ENCODE data around the gene FHIT. TPM values are rescaled to one million over a fixed set of nuclear protein-coding genes. Genes with fewer than 3 reads are reported as not detected.

FHIT gene
- total and polyA plus RNA-seq, 7 donors = 2.4 to 10.2 (median 6.1) TPM

GRCh38 chr3:59750391-59750790 lies 1500.9 kb downstream of the FHIT start:
- Histone ChIP-seq H3K4me3 (no peak overlapping the region), H3K36me3 (no peaks in the 10 kb centered on the region), H3K27ac (no peak overlapping the region), H3K27me3 (no peaks in the 10 kb centered on the region), H3K9me3 (no peaks in the 10 kb centered on the region), H3K4me1 (no peaks in the 10 kb centered on the region)
- 68 to 80% methylated on average over 1 of the region's 1 CpG for WGBS, 2 donors
- DNase-seq = no peak
- no peak for TF ChIP-seq POLR2AphosphoS5 (IDR thresholded peaks at IDR 0.05)
- no peak for TF ChIP-seq EP300 (IDR thresholded peaks at IDR 0.05)
- TF ChIP-seq POLR2A (IDR thresholded peaks at IDR 0.05) = no peak
- no peak for TF ChIP-seq CTCF (IDR thresholded peaks at IDR 0.05)
- intact Hi-C loops (cut with DNase I) = no loop called here

- no peak for DNase-seq
- Histone ChIP-seq H3K4me3 (no peak overlapping the region), H3K9me3 (no peaks in the 10 kb centered on the region), H3K27me3 (no peaks in the 10 kb centered on the region), H3K36me3 (no peaks in the 10 kb centered on the region), H3K4me1 (no peaks in the 10 kb centered on the region), H3K27ac (no peak overlapping the region)
- TF ChIP-seq CTCF (IDR thresholded peaks at IDR 0.05) (no peak), EP300 (IDR thresholded peaks at IDR 0.05) (no peak), POLR2A (IDR thresholded peaks at IDR 0.05) (no peak), POLR2AphosphoS5 (IDR thresholded peaks at IDR 0.05) (no peak)
- 63 to 75% methylated on average over 6 of the region's 6 CpGs for WGBS, 2 donors
- intact Hi-C loops (cut with DNase I) = no loop called here
Measured at GRCh38 chr3:59749291-59749690, 1502.0 kb downstream of the FHIT start.

- intact Hi-C loops (cut with DNase I) = no loop called here
- H3K4me1 ChIP-seq = no peaks in the 10 kb centered on the region
- H3K36me3 ChIP-seq = no peaks in the 10 kb centered on the region
- H3K27me3 ChIP-seq = no peaks in the 10 kb centered on the region
- TF ChIP-seq EP300 (IDR thresholded peaks at IDR 0.05) (no peak), POLR2AphosphoS5 (IDR thresholded peaks at IDR 0.05) (no peak), CTCF (IDR thresholded peaks at IDR 0.05) (no peak), POLR2A (IDR thresholded peaks at IDR 0.05) (no peak)
- no peaks in the 10 kb centered on the region for H3K9me3 ChIP-seq
- no peak overlapping the region for H3K27ac ChIP-seq
- WGBS, 2 donors = 97 to 98% methylated on average over 3 of the region's 3 CpGs
- H3K4me3 ChIP-seq = no peak overlapping the region
- DNase-seq = no peak
Measured at GRCh38 chr3:59746585-59746984, 1504.7 kb downstream of the FHIT start.

GRCh38 chr3:59737241-59737640 lies 1514.0 kb downstream of the FHIT start:
- WGBS, 2 donors = 88 to 93% methylated on average over 3 of the region's 3 CpGs
- H3K27me3 ChIP-seq = no peaks in the 10 kb centered on the region
- H3K27ac ChIP-seq = no peak overlapping the region
- DNase-seq = no peak
- H3K4me3 ChIP-seq = no peak overlapping the region
- H3K4me1 ChIP-seq = no peaks in the 10 kb centered on the region
- intact Hi-C loops (cut with DNase I) = no loop called here
- H3K36me3 ChIP-seq = no peaks in the 10 kb centered on the region
- TF ChIP-seq POLR2AphosphoS5 (IDR thresholded peaks at IDR 0.05) = no peak
- no peak for TF ChIP-seq CTCF (IDR thresholded peaks at IDR 0.05)
- no peak for TF ChIP-seq EP300 (IDR thresholded peaks at IDR 0.05)
- no peak for TF ChIP-seq POLR2A (IDR thresholded peaks at IDR 0.05)
- no peaks in the 10 kb centered on the region for H3K9me3 ChIP-seq

GRCh38 chr3:59734061-59734460 lies 1517.2 kb downstream of the FHIT start:
- Histone ChIP-seq H3K36me3 (no peaks in the 10 kb centered on the region), H3K4me1 (no peaks in the 10 kb centered on the region), H3K27ac (no peak overlapping the region), H3K4me3 (no peak overlapping the region), H3K27me3 (no peaks in the 10 kb centered on the region), H3K9me3 (no peaks in the 10 kb centered on the region)
- WGBS, 2 donors = 58 to 71% methylated on average over 4 of the region's 4 CpGs
- no peak for TF ChIP-seq EP300 (IDR thresholded peaks at IDR 0.05)
- DNase-seq = no peak
- intact Hi-C loops (cut with DNase I) = no loop called here
